A549 (cell line): ENCODE measurements around the gene PTOV1. TPM values are rescaled to one million over a fixed set of nuclear protein-coding genes. Genes with fewer than 3 reads are reported as not detected.

Experiments used
- ATAC-seq, 2 experiments: fragments of 200-7000 bp in 1 of 2; fragments of >200 bp in 1 of 2; cut with Nextera tagmentation in 1 of 2; cut with Tn5 transposase in 1 of 2; 3 replicates each; pipeline versions ENCODE4 v1.8.0 to v1.9.1; 2018 to 2020; ENCODE audit warnings: mild to moderate bottlenecking in 1 of 2, moderate library complexity in 1 of 2
- CTCF ChIA-PET: fragments of 300-600 bp; sonication (Branson Sonifier 250); formaldehyde crosslinking; extraction: SDS; loops from one replicate; lab custom pipeline; 2021; ENCODE audit warnings: antibody characterized with exemption, inconsistent platforms; lab: Yijun Ruan, JAX
- POLR2A ChIA-PET: fragments of 350-600 bp; formaldehyde crosslinking; extraction: SDS; loops from one replicate; lab custom pipeline; 2021; ENCODE audit warnings: antibody characterized with exemption, inconsistent platforms; lab: Yijun Ruan, JAX
- DNase-seq, 2 experiments: peaks; one replicate each; pipeline versions ENCODE4 v3.0.0 to v3.0.0-alpha.2; 2011 to 2016; ENCODE audit warnings: low read depth in 1 of 2, low spot score in 1 of 2
- FAIRE-seq: peaks from 2 replicates; lab custom pipeline; 2011; peaks lifted over from hg19 to GRCh38; lab: Jason Lieb, UNC
- H3K27ac ChIP-seq, 2 experiments: fragments of >200 bp; sonication (Bioruptor Twin); formaldehyde crosslinking; 3 replicates each; pipeline ENCODE4 v1.5.1; 2016 to 2017
- H3K4me1 ChIP-seq: fragments of >200 bp; sonication (Bioruptor Twin); formaldehyde crosslinking; 3 replicates; pipeline ENCODE4 v1.6.1; 2016
- H3K4me2 ChIP-seq: fragments of >200 bp; sonication (Bioruptor Twin); formaldehyde crosslinking; 3 replicates; pipeline ENCODE4 v1.6.1; 2016
- H3K4me3 ChIP-seq: fragments of >200 bp; sonication (Bioruptor Twin); formaldehyde crosslinking; 3 replicates; pipeline ENCODE4 v1.5.1; 2016
- H3K9me3 ChIP-seq: fragments of >200 bp; sonication (Bioruptor Twin); formaldehyde crosslinking; 3 replicates; pipeline ENCODE4 v1.6.1; 2016
- CEBPB ChIP-seq, 2 experiments: fragments of >200 bp in 1 of 2; sonication (Bioruptor Twin) in 1 of 2; formaldehyde crosslinking in 1 of 2; IDR thresholded peaks; 2 replicates each; pipeline ENCODE4 v1.6.1; 2012 to 2016
- CHD2 ChIP-seq: fragments of 150-350 bp; IDR thresholded peaks from 2 replicates; pipeline ENCODE4 v1.6.1; 2014; ENCODE audit warnings: low read length; ENCODE audit not compliant: partially characterized antibody
- EP300 ChIP-seq, 2 experiments: fragments of >200 bp; sonication (Bioruptor Twin); formaldehyde crosslinking; IDR thresholded peaks; 2 replicates in 1 of 2; 3 replicates in 1 of 2; pipeline ENCODE4 v1.6.1; 2016 to 2017
- FOSB ChIP-seq: fragments of 250-450 bp; sonication (Bioruptor Pico); IDR thresholded peaks from 2 replicates; pipeline ENCODE4 v1.5.0; 2020; ENCODE audit warnings: mild to moderate bottlenecking, moderate library complexity
- FOSL2 ChIP-seq, 2 experiments: fragments of 450-650 bp in 1 of 2; fragments of >200 bp in 1 of 2; sonication (Bioruptor Twin) in 1 of 2; formaldehyde crosslinking; IDR thresholded peaks; 2 replicates each; pipeline versions ENCODE4 v1.5.0 to v1.6.1; 2016 to 2020; ENCODE audit warnings: mild to moderate bottlenecking in 1 of 2, moderate library complexity in 1 of 2
- HDAC2 ChIP-seq: fragments of 200-600 bp; sonication (generic); IDR thresholded peaks from 2 replicates; pipeline ENCODE4 v1.6.1; 2016
- HOXA7 ChIP-seq: fragments of 250-450 bp; sonication (Bioruptor Pico); IDR thresholded peaks from 2 replicates; pipeline ENCODE4 v1.5.0; 2020; ENCODE audit warnings: mild to moderate bottlenecking, moderate library complexity
- HOXB5 ChIP-seq: fragments of 250-450 bp; sonication (Bioruptor Pico); IDR thresholded peaks from 2 replicates; pipeline ENCODE4 v1.5.0; 2020; ENCODE audit warnings: mild to moderate bottlenecking, moderate library complexity
- JUNB ChIP-seq: fragments of >200 bp; sonication (Bioruptor Twin); formaldehyde crosslinking; IDR thresholded peaks from 2 replicates; pipeline ENCODE4 v1.6.1; 2016
- KDM1A ChIP-seq: fragments of 200-600 bp; sonication (generic); IDR thresholded peaks from 2 replicates; pipeline ENCODE4 v1.6.1; 2016; ENCODE audit warnings: low read depth, mild to moderate bottlenecking
- MAFK ChIP-seq: fragments of 450-650 bp; IDR thresholded peaks from 2 replicates; pipeline ENCODE4 v1.6.1; 2014; ENCODE audit not compliant: partially characterized antibody
- NFE2L2 ChIP-seq: fragments of 150-350 bp; conservative IDR thresholded peaks from 2 replicates; pipeline ENCODE4 v1.6.1; 2014; ENCODE audit warnings: low read length
- NR3C1 ChIP-seq: fragments of >200 bp; sonication (Bioruptor Twin); formaldehyde crosslinking; IDR thresholded peaks from 3 replicates; pipeline ENCODE4 v1.6.1; 2017
- POLR2A ChIP-seq: IDR thresholded peaks from 2 replicates; pipeline ENCODE4 v1.6.1; 2012; ENCODE audit warnings: mild to moderate bottlenecking, low read length
- SMC3 ChIP-seq: fragments of >200 bp; sonication (Bioruptor Twin); formaldehyde crosslinking; IDR thresholded peaks from 3 replicates; pipeline ENCODE4 v1.6.1; 2018; ENCODE audit warnings: inconsistent platforms
- WGBS: methylation state at CpG from one replicate; pipeline ENCODE4 v1.1.6; 2017; ENCODE audit errors: missing lambda C conversion rate; 5-methylcytosine and 5-hydroxymethylcytosine counted together
- polyA plus RNA-seq, 4 experiments: library from polyadenylated mRNA; depleted of rRNA in 3 of 4; stranded (reverse); fragments of >200 nt; fragmentation: RNase III in 1 of 4; extraction: RNeasy Plus Mini Kit Qiagen cat#74134 plus additional on column Dnase treatment in 1 of 4; gene quantifications; 2 replicates in 3 of 4; 3 replicates in 1 of 4; pipeline ENCODE4 v1.2.3, GENCODE V29; 2011 to 2017
- TF ChIP-seq, protein P1 (sequence below): fragments of >200 bp; sonication (Bioruptor Twin); formaldehyde crosslinking; IDR thresholded peaks from 2 replicates; pipeline ENCODE4 v1.6.1; 2016
- TF ChIP-seq, protein P2 (sequence below): IDR thresholded peaks from 2 replicates; pipeline ENCODE4 v1.6.1; 2012
- TF ChIP-seq, protein P3 (sequence below): fragments of 200-600 bp; sonication (generic); IDR thresholded peaks from 2 replicates; pipeline ENCODE4 v1.6.1; 2016; ENCODE audit warnings: antibody characterized with exemption, mild to moderate bottlenecking, moderate library complexity
- TF ChIP-seq, protein P4 (sequence below): fragments of 450-650 bp; IDR thresholded peaks from 2 replicates; pipeline ENCODE4 v1.6.1; 2014; ENCODE audit warnings: antibody characterized with exemption

PTOV1 gene
- polyA plus RNA-seq, 2 of the 4 experiments (the other 2 are of a cell fraction) = 27.7 to 147 TPM

DNA sequence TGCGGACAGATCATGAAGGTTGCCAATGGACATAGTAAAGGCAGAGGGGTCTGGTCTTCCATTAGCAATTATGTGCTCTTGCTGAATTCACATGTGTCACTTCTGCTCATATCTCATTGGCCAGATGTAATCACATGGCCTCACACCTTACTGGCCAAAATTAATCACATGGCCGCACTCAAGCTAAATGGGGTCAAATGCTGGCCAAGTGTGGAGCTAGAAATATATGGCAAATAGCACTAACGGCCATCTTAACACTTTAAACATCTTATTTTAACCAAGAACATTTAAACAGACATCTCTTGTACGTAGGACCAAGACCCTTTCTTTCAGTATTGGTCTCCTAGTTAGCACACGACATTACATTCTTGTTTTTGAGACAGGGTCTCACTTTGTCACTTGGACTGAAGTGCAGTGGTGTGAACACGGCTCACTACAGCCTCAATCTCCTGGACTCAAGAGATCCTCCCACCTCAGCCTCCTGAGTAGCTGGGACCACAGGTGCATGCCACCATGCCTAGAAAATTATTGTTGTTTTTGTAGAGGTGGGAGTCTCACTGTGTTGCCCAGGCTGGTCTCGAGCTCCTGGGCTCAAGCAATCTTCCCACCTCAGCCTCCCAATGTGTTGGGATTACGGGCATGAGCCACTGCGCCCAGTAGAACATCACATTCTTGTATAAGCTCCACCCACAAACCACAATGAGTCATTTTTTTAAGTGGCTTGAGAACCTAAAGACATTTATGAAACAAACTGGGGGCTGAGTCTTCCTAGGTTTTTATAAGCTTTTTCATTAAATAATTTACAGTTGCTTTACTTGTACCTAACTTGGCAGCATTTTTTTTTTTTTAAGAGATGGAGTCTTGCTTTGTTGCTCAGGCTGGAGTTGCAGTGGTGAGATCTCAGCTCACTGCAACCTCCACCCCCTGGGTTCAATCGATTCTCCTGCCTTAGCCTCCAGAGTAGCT, 2.9 kb upstream of the PTOV1 start:
- no peak overlapping the region for H3K27ac ChIP-seq

DNA sequence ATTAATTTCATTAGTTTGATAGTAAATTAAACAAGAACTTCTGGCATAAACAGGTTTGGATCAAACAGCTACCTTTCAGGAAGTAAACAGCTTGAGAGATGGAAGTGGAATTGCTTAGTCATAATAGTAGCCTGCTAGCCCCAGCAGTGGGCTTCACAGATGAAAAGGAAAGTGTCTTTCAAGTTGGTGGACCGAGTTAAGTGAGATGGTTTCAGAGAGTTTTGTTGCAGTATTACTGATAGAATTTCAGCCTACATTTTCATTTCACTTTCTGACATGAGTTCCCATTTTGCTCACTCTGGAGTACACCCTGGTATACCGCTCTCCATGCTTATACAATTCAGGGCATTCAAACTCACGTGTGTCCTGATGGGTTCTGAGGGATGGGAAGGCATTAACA, 2.0 kb upstream of the PTOV1 start:
- ATAC-seq = no peak
- H3K27ac ChIP-seq = no peak overlapping the region
- ChIA-PET POLR2A (interaction anchor here (0.6 kb wide), 1 partner anchor 1230 kb away, joined by 4 read pairs; the partner anchor contains the start of gene RPL18), CTCF (interaction anchor here (1.1 to 1.3 kb wide), 2 partner anchors 14 to 121 kb away, joined by 3 to 7 read pairs; no protein-coding TSS in a partner anchor)
- WGBS = 78% methylated on average over 3 of the region's 3 CpGs
- no peak for FAIRE-seq
- no peak for DNase-seq
- no peaks in the 10 kb centered on the region for H3K9me3 ChIP-seq
- no peak overlapping the region for H3K4me2 ChIP-seq
- no peak overlapping the region for H3K4me3 ChIP-seq
- TF ChIP-seq POLR2A = no peak
- no peak for TF ChIP-seq CHD2
- TF ChIP-seq NR3C1 = no peak
- TF ChIP-seq HOXB5 = no peak
- no peak for TF ChIP-seq MAFK
- TF ChIP-seq, protein P1, sequence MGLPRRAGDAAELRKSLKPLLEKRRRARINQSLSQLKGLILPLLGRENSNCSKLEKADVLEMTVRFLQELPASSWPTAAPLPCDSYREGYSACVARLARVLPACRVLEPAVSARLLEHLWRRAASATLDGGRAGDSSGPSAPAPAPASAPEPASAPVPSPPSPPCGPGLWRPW = no peak
- no peak for TF ChIP-seq HDAC2
- TF ChIP-seq KDM1A = no peak
- TF ChIP-seq JUNB = no peak
- TF ChIP-seq, protein P2, sequence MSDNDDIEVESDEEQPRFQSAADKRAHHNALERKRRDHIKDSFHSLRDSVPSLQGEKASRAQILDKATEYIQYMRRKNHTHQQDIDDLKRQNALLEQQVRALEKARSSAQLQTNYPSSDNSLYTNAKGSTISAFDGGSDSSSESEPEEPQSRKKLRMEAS = no peak
- no peak for TF ChIP-seq SMC3
- TF ChIP-seq, protein P3, sequence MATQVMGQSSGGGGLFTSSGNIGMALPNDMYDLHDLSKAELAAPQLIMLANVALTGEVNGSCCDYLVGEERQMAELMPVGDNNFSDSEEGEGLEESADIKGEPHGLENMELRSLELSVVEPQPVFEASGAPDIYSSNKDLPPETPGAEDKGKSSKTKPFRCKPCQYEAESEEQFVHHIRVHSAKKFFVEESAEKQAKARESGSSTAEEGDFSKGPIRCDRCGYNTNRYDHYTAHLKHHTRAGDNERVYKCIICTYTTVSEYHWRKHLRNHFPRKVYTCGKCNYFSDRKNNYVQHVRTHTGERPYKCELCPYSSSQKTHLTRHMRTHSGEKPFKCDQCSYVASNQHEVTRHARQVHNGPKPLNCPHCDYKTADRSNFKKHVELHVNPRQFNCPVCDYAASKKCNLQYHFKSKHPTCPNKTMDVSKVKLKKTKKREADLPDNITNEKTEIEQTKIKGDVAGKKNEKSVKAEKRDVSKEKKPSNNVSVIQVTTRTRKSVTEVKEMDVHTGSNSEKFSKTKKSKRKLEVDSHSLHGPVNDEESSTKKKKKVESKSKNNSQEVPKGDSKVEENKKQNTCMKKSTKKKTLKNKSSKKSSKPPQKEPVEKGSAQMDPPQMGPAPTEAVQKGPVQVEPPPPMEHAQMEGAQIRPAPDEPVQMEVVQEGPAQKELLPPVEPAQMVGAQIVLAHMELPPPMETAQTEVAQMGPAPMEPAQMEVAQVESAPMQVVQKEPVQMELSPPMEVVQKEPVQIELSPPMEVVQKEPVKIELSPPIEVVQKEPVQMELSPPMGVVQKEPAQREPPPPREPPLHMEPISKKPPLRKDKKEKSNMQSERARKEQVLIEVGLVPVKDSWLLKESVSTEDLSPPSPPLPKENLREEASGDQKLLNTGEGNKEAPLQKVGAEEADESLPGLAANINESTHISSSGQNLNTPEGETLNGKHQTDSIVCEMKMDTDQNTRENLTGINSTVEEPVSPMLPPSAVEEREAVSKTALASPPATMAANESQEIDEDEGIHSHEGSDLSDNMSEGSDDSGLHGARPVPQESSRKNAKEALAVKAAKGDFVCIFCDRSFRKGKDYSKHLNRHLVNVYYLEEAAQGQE = no peak
- no peak for TF ChIP-seq CEBPB (IDR thresholded peaks at IDR 0.05)
- TF ChIP-seq HOXA7 (CRISPR knock-in tag) = no peak
- TF ChIP-seq NFE2L2 = no peak; the same call in 1 of the 2 replicates
- TF ChIP-seq FOSB (CRISPR knock-in tag) = no peak
- peaks cover 17% of the 10 kb centered on the region for H3K4me1 ChIP-seq

More for the DNA sequence above, 2.9 kb upstream of the PTOV1 start:
- WGBS = 83% methylated on average over 10 of the region's 10 CpGs
- Histone ChIP-seq H3K4me1 (peaks cover 15% of the 10 kb centered on the region), H3K4me2 (no peak overlapping the region), H3K4me3 (no peak overlapping the region), H3K9me3 (no peaks in the 10 kb centered on the region)
- CTCF ChIA-PET = interaction anchor here (0.6 to 1.3 kb wide), 3 partner anchors 15 to 120 kb away, joined by 3 to 7 read pairs (median 3); no protein-coding TSS in a partner anchor
- ATAC-seq = no peak
- no peak for FAIRE-seq
- TF ChIP-seq, protein P4, sequence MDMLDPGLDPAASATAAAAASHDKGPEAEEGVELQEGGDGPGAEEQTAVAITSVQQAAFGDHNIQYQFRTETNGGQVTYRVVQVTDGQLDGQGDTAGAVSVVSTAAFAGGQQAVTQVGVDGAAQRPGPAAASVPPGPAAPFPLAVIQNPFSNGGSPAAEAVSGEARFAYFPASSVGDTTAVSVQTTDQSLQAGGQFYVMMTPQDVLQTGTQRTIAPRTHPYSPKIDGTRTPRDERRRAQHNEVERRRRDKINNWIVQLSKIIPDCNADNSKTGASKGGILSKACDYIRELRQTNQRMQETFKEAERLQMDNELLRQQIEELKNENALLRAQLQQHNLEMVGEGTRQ = peak; percentile 84
- TF ChIP-seq EP300 (IDR thresholded peaks at IDR 0.05) (no peak), FOSL2 (IDR thresholded peaks at IDR 0.05) (no peak), FOSL2 (CRISPR knock-in tag; IDR thresholded peaks at IDR 0.05) (0 out of 2 replicates have a peak, but pooled peaks have one; percentile 5)
- TF ChIP-seq, protein P2 = 0 out of 2 replicates have a peak, but pooled peaks have one; percentile 13
- POLR2A ChIA-PET = interaction anchor here (0.6 to 1.7 kb wide), 2 partner anchors 21 to 1229 kb away, joined by 4 to 6 read pairs; partner anchors contain the start of gene RPL18
- DNase-seq = no peak
